ENCODE data around the gene MTHFD2L.

DNA sequence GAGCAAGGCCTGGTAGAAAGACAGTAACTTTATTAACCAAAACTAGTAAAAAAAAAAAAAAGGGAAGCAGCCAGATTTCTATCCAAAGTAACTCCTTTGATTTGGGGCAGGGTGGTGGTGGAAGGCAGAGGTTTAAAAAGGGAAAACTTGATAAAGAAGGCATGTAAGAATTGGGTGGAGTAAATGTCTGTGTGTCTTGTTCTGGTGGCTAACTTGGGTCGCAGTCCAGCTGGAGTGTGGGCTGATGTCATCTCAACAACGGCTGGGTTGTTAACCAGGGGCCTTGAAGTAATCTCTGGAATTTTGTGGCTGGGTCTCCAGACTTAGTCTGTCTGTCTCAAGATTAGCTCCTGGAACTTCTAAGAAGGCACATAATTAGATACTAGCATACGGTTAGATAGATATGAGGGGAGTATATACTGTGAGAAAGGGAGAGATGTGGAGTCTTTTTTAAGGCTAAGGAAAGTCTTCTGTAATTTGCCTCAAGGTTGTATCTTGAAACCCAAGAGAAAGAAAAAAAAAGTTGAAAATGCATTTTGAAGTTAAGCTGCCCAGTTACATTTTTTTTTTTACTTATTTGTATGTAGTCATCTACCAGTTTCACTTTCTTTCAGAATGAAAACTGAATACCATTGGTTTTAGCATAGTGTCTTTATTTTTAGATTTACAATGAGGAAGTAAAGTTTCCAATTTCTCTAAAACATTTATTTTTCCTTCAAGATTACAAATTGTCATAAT is 48.3 kb downstream of the MTHFD2L start:
- TF ChIP-seq, protein P1, sequence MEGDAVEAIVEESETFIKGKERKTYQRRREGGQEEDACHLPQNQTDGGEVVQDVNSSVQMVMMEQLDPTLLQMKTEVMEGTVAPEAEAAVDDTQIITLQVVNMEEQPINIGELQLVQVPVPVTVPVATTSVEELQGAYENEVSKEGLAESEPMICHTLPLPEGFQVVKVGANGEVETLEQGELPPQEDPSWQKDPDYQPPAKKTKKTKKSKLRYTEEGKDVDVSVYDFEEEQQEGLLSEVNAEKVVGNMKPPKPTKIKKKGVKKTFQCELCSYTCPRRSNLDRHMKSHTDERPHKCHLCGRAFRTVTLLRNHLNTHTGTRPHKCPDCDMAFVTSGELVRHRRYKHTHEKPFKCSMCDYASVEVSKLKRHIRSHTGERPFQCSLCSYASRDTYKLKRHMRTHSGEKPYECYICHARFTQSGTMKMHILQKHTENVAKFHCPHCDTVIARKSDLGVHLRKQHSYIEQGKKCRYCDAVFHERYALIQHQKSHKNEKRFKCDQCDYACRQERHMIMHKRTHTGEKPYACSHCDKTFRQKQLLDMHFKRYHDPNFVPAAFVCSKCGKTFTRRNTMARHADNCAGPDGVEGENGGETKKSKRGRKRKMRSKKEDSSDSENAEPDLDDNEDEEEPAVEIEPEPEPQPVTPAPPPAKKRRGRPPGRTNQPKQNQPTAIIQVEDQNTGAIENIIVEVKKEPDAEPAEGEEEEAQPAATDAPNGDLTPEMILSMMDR (IDR thresholded peaks at IDR 0.05), result no peak
- no peak for TF ChIP-seq POLR2A (IDR thresholded peaks at IDR 0.05)
